OCI-LY1 (cell line): ENCODE measurements around the gene PRSS35.

ENCODE experiments used
- H2AFZ ChIP-seq: fragments of 200-600 bp; sonication (generic), shearing (Covaris generic); 2 replicates; pipeline ENCODE4 v1.6.0; 2014; ENCODE audit warnings: antibody characterized with exemption, mild to moderate bottlenecking, low read length
- H3F3A ChIP-seq: fragments of 200-600 bp; sonication (generic), shearing (Covaris generic); 2 replicates; pipeline ENCODE4 v1.6.0; 2014; ENCODE audit warnings: mild to moderate bottlenecking, antibody characterized with exemption, low read length, moderate library complexity; ENCODE audit not compliant: insufficient read depth
- H3K27ac ChIP-seq: fragments of 200-600 bp; sonication (generic); 2 replicates; pipeline ENCODE4 v1.5.1; 2014; ENCODE audit warnings: low read length, mixed run types, mild to moderate bottlenecking, low read depth; ENCODE audit not compliant: poor library complexity, severe bottlenecking
- H3K27me3 ChIP-seq: fragments of 200-600 bp; sonication (generic); 2 replicates; pipeline ENCODE4 v1.6.0; 2014; ENCODE audit warnings: antibody characterized with exemption, mild to moderate bottlenecking, low read length, moderate library complexity; ENCODE audit not compliant: insufficient read depth
- H3K36me3 ChIP-seq: fragments of 200-600 bp; sonication (generic); 2 replicates; pipeline ENCODE4 v1.6.1; 2014; ENCODE audit warnings: mild to moderate bottlenecking, antibody characterized with exemption, low read length, moderate library complexity, mixed read lengths; ENCODE audit not compliant: insufficient read depth
- H3K4me1 ChIP-seq: fragments of 200-600 bp; sonication (generic); 2 replicates; pipeline ENCODE4 v1.5.1; 2014; ENCODE audit warnings: mild to moderate bottlenecking, low read length, moderate library complexity; ENCODE audit not compliant: insufficient read depth, severe bottlenecking
- H3K4me2 ChIP-seq: fragments of 200-600 bp; sonication (generic), shearing (Covaris generic); 2 replicates; pipeline ENCODE4 v1.6.1; 2014; ENCODE audit warnings: low read length
- H3K4me3 ChIP-seq: fragments of 200-600 bp; sonication (generic); 2 replicates; pipeline ENCODE4 v1.5.1; 2014; ENCODE audit warnings: low read length, low read depth, mild to moderate bottlenecking, mixed read lengths; ENCODE audit not compliant: poor library complexity, severe bottlenecking
- H3K79me2 ChIP-seq: fragments of 200-600 bp; shearing (Covaris generic); 2 replicates; pipeline ENCODE4 v1.6.1; 2016; ENCODE audit warnings: mixed run types, low read length, mixed read lengths; ENCODE audit not compliant: insufficient read depth
- H3K9ac ChIP-seq: fragments of 200-600 bp; sonication (generic), shearing (Covaris generic); 2 replicates; pipeline ENCODE4 v1.6.1; 2014; ENCODE audit warnings: mild to moderate bottlenecking, low read length, mixed read lengths
- H3K9me2 ChIP-seq: fragments of 200-600 bp; sonication (generic), shearing (Covaris generic); 2 replicates; pipeline ENCODE4 v1.6.1; 2014; ENCODE audit warnings: low read depth, mild to moderate bottlenecking, low read length, mixed read lengths
- H3K9me3 ChIP-seq: fragments of 200-600 bp; shearing (Covaris generic); 2 replicates; pipeline ENCODE4 v1.6.1; 2014; ENCODE audit warnings: low read length, mixed read lengths
- H4K20me1 ChIP-seq: fragments of 200-600 bp; sonication (generic), shearing (Covaris generic); 2 replicates; pipeline ENCODE4 v1.6.0; 2016; ENCODE audit warnings: mild to moderate bottlenecking, low read length; ENCODE audit not compliant: insufficient read depth
- CTCF ChIP-seq: fragments of 200-600 bp; sonication (generic), shearing (Covaris generic); IDR thresholded peaks from 2 replicates; pipeline ENCODE4 v1.5.1; 2017; ENCODE audit warnings: mild to moderate bottlenecking, antibody characterized with exemption, low read length, moderate library complexity, mixed read lengths
- EZH2 ChIP-seq: fragments of 200-600 bp; sonication (generic), shearing (Covaris generic); IDR thresholded peaks from 2 replicates; pipeline ENCODE4 v1.8.0; 2017; ENCODE audit warnings: borderline replicate concordance, mixed run types, mild to moderate bottlenecking, antibody characterized with exemption, low read length, moderate library complexity, mixed read lengths

Gene PRSS35

GRCh38 chr6:83509441-83509840 lies 2.9 kb upstream of the PRSS35 start:
- H3K36me3 ChIP-seq: no peaks in the 10 kb centered on the region
- H3K79me2 ChIP-seq: no peaks in the 10 kb centered on the region
- H3K9ac ChIP-seq: no peak overlapping the region
- H3F3A ChIP-seq: no peaks in the 10 kb centered on the region
- TF ChIP-seq CTCF (no peak), EZH2 (no peak)
- no peaks in the 10 kb centered on the region for H3K4me1 ChIP-seq
- H3K4me3 ChIP-seq: no peak overlapping the region
- no peaks in the 10 kb centered on the region for H3K27me3 ChIP-seq
- no peak overlapping the region for H2AFZ ChIP-seq
- H3K27ac ChIP-seq: no peak overlapping the region
- H3K4me2 ChIP-seq: no peak overlapping the region
- H3K9me2 ChIP-seq: no peaks in the 10 kb centered on the region
- no peaks in the 10 kb centered on the region for H3K9me3 ChIP-seq
- H4K20me1 ChIP-seq: no peaks in the 10 kb centered on the region

- H3K4me2 ChIP-seq: no peak overlapping the region
- H3K27me3 ChIP-seq: no peaks in the 10 kb centered on the region
- TF ChIP-seq CTCF (no peak), EZH2 (no peak)
- no peaks in the 10 kb centered on the region for H3K9me3 ChIP-seq
- H3K27ac ChIP-seq: no peak overlapping the region
- H3K4me3 ChIP-seq: no peak overlapping the region
- no peak overlapping the region for H3K9ac ChIP-seq
- no peaks in the 10 kb centered on the region for H3K9me2 ChIP-seq
- H2AFZ ChIP-seq: no peak overlapping the region
- H3F3A ChIP-seq: no peaks in the 10 kb centered on the region
- no peaks in the 10 kb centered on the region for H3K36me3 ChIP-seq
- H4K20me1 ChIP-seq: no peaks in the 10 kb centered on the region
- H3K4me1 ChIP-seq: no peaks in the 10 kb centered on the region
- no peaks in the 10 kb centered on the region for H3K79me2 ChIP-seq
Measured at GRCh38 chr6:83510791-83511190, 1.5 kb upstream of the PRSS35 start.

GRCh38 chr6:83511266-83511665 lies 1.1 kb upstream of the PRSS35 start:
- Histone ChIP-seq H3K4me3 (no peak overlapping the region), H3K4me1 (no peaks in the 10 kb centered on the region), H3K9me3 (no peaks in the 10 kb centered on the region), H3K36me3 (no peaks in the 10 kb centered on the region), H3K79me2 (no peaks in the 10 kb centered on the region), H2AFZ (no peak overlapping the region), H3K4me2 (no peak overlapping the region), H3K27ac (no peak overlapping the region), H3K27me3 (no peaks in the 10 kb centered on the region), H4K20me1 (no peaks in the 10 kb centered on the region), H3K9ac (no peak overlapping the region), H3F3A (no peaks in the 10 kb centered on the region), H3K9me2 (no peaks in the 10 kb centered on the region)
- TF ChIP-seq EZH2 (no peak), CTCF (no peak)
